Breast epithelium (tissue), 3 donors: Measurements from ENCODE around the gene VPS13C.

Source experiments
- POLR2A ChIP-seq: fragments of 450-650 bp; IDR thresholded peaks from one replicate; pipeline ENCODE4 v1.6.1; 2016; ENCODE audit warnings: antibody characterized with exemption, mild to moderate bottlenecking, moderate library complexity
- TF ChIP-seq, protein P1 (sequence below), 3 donors: fragments of 450-650 bp; IDR thresholded peaks; one replicate each; pipeline ENCODE4 v1.5.1; 2016 to 2017; ENCODE audit warnings: antibody characterized with exemption in 3 of 3, mild to moderate bottlenecking in 3 of 3, moderate library complexity in 3 of 3

DNA sequence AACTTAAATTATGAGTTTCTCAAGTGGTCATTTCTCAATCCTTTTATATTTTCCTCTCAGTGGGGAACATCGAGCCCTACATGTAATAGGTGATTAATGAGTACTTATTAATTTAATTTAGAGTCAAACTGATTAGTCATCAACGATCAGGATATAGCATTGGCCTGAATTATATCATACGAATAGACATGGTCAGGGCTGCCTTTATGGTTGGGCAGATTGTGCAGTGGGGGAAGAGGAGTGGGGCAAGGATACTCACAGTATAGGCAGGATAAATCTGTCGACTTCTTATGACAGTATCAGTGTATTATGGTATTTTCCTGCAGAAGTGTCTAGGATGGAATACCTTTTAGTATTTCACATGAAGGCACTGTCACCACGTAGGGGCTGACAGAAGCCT, 33.6 kb upstream of the VPS13C start:
- TF ChIP-seq, protein P1, sequence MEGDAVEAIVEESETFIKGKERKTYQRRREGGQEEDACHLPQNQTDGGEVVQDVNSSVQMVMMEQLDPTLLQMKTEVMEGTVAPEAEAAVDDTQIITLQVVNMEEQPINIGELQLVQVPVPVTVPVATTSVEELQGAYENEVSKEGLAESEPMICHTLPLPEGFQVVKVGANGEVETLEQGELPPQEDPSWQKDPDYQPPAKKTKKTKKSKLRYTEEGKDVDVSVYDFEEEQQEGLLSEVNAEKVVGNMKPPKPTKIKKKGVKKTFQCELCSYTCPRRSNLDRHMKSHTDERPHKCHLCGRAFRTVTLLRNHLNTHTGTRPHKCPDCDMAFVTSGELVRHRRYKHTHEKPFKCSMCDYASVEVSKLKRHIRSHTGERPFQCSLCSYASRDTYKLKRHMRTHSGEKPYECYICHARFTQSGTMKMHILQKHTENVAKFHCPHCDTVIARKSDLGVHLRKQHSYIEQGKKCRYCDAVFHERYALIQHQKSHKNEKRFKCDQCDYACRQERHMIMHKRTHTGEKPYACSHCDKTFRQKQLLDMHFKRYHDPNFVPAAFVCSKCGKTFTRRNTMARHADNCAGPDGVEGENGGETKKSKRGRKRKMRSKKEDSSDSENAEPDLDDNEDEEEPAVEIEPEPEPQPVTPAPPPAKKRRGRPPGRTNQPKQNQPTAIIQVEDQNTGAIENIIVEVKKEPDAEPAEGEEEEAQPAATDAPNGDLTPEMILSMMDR (IDR thresholded peaks at IDR 0.05), result no peak
- no peak for TF ChIP-seq POLR2A
